ENCODE measurements around the gene RGS6. TPM values are rescaled to one million over a fixed set of nuclear protein-coding genes. Genes with fewer than 3 reads are reported as not detected.

The RGS6 gene
- total RNA-seq, 2 donors from 2014 or later, result 0.15 to 0.45 TPM

- intact Hi-C loops (cut with DNase I), result no loop called here
- no peak overlapping the region for H3K9ac ChIP-seq (ENCODE audit: low read depth in 2 of 2, low read length in 2 of 2)
- H3K4me1 ChIP-seq, result no peaks in the 10 kb centered on the region
- TF ChIP-seq CTCF (IDR thresholded peaks at IDR 0.05), result no peak
- H3K9me3 ChIP-seq, result no peaks in the 10 kb centered on the region
- no peaks in the 10 kb centered on the region for H3K36me3 ChIP-seq
- no peaks in the 10 kb centered on the region for H3K27me3 ChIP-seq
- no peak overlapping the region for H3K27ac ChIP-seq
- H3K4me3 ChIP-seq, result no peak overlapping the region
- no peak for DNase-seq
Measured at GRCh38 chr14:72186523-72186922, 254.3 kb downstream of the RGS6 start.

DNA sequence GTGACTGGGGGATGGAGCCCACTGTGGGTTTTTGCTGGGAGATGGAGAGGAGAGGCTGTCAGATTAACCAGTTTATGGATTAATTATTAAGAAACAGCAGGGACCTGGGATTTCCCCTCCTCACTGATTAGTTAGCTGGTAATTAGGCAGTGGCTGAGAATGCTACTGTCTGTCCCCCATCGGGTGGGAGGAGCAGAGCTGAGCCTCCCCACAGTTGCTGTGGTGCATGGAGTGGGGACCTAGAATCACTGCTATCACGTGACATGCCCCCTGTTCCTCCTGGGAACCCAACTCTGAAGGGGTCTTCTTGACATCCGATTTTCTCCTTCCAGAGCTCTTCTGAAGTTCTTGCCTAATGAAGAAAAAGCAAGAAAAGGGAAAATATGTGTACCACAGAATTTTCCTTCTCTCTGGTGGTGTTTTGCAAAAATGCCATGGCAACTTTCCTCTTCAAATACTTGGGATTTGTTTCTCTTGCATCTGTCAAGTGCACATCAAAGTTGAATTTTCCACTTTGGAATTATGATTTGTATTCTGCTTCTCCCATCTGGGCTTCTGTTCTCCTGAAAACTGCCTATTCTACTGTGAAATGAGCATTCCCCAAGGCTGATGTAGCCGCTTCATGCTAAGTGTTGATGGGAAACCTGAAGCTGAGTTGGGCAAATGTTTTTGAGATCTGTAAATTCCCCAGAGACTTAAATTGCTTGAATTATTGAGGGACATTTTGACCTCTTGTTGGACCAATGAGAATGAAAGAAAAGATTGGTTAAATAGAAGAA lies 264.2 kb downstream of the RGS6 start:
- no peak overlapping the region for H3K4me3 ChIP-seq
- no peak for DNase-seq
- no peak for TF ChIP-seq CTCF (IDR thresholded peaks at IDR 0.05)
- no peak overlapping the region for H3K9ac ChIP-seq (ENCODE audit: low read depth in 2 of 2, low read length in 2 of 2)
- no peaks in the 10 kb centered on the region for H3K27me3 ChIP-seq
- no peaks in the 10 kb centered on the region for H3K9me3 ChIP-seq
- no peaks in the 10 kb centered on the region for H3K36me3 ChIP-seq
- H3K4me1 ChIP-seq, result no peaks in the 10 kb centered on the region
- H3K27ac ChIP-seq, result no peak overlapping the region
- intact Hi-C loops (cut with DNase I), result no loop called here

DNA sequence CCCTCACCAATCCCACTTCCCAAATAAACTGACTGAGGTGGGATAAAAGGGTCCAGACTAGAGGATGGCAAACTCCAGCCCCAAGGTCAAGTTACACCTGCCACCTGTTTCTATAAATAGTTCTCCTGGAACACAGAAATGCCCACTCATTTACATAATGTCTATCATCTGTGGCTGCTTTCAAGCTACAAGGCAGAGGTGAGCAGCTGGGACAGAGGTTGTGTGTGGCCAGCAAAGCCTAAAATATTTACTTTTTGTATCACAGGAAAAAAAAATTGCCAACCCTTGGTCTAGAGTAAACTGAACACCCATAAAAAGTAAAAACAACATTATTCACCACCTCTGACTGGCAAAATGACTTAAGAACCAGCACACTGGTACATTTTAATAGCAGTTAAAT lies 269.4 kb downstream of the RGS6 start:
- no peak overlapping the region for H3K9ac ChIP-seq (ENCODE audit: low read depth in 2 of 2, low read length in 2 of 2)
- no peaks in the 10 kb centered on the region for H3K27me3 ChIP-seq
- no peaks in the 10 kb centered on the region for H3K36me3 ChIP-seq
- no peak for TF ChIP-seq CTCF (IDR thresholded peaks at IDR 0.05)
- H3K27ac ChIP-seq, result no peak overlapping the region
- intact Hi-C loops (cut with DNase I), result no loop called here
- H3K4me3 ChIP-seq, result no peak overlapping the region
- no peak for DNase-seq
- no peaks in the 10 kb centered on the region for H3K9me3 ChIP-seq
- no peaks in the 10 kb centered on the region for H3K4me1 ChIP-seq

DNA sequence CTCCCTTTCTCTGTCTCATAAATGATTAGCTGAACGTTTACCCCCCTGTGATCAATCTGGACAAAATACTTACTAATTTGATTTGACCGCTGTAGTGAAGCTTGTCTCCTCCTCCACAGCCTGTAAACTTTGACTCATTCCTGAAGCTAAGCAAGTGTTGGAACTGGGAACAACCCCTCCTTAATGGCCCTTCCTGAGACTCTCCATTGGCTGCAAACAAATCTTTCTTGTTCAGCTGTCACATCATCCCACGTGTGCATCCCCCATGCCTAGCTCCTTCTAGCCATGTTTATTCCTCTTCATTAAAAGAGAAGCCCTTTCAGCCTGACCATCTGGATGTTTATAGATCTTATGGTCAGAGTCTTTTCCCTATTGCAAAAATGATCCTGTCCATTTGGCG lies 281.2 kb downstream of the RGS6 start:
- intact Hi-C loops (cut with DNase I), result no loop called here
- Histone ChIP-seq H3K9ac (ENCODE audit: low read depth in 2 of 2, low read length in 2 of 2) (no peak overlapping the region), H3K4me1 (no peaks in the 10 kb centered on the region), H3K27me3 (no peaks in the 10 kb centered on the region), H3K4me3 (no peak overlapping the region), H3K9me3 (no peaks in the 10 kb centered on the region), H3K27ac (no peak overlapping the region), H3K36me3 (no peaks in the 10 kb centered on the region)
- TF ChIP-seq CTCF (IDR thresholded peaks at IDR 0.05), result no peak
- DNase-seq, result no peak

GRCh38 chr14:72215080-72215479 lies 282.9 kb downstream of the RGS6 start:
- Histone ChIP-seq H3K4me3 (no peak overlapping the region), H3K27me3 (no peaks in the 10 kb centered on the region), H3K27ac (no peak overlapping the region), H3K4me1 (no peaks in the 10 kb centered on the region), H3K9ac (ENCODE audit: low read depth in 2 of 2, low read length in 2 of 2) (no peak overlapping the region), H3K36me3 (no peaks in the 10 kb centered on the region), H3K9me3 (no peaks in the 10 kb centered on the region)
- no peak for TF ChIP-seq CTCF (IDR thresholded peaks at IDR 0.05)
- intact Hi-C loops (cut with DNase I), result no loop called here
- DNase-seq, result no peak

Measured in colonic mucosa (tissue), 4 donors.